Loucy (cell line): Measurements from ENCODE around the gene RTP3.

Experiments used
- CTCF ChIP-seq: fragments of 200-600 bp; sonication (generic); conservative IDR thresholded peaks from 2 replicates; pipeline ENCODE4 v1.5.1; 2014; ENCODE audit warnings: mild to moderate bottlenecking, antibody characterized with exemption, low read length
- EZH2phosphoT487 ChIP-seq: fragments of 200-600 bp; IDR thresholded peaks from 2 replicates; pipeline ENCODE4 v1.6.1; 2018; ENCODE audit warnings: antibody characterized with exemption, mild to moderate bottlenecking, moderate library complexity, borderline replicate concordance

DNA sequence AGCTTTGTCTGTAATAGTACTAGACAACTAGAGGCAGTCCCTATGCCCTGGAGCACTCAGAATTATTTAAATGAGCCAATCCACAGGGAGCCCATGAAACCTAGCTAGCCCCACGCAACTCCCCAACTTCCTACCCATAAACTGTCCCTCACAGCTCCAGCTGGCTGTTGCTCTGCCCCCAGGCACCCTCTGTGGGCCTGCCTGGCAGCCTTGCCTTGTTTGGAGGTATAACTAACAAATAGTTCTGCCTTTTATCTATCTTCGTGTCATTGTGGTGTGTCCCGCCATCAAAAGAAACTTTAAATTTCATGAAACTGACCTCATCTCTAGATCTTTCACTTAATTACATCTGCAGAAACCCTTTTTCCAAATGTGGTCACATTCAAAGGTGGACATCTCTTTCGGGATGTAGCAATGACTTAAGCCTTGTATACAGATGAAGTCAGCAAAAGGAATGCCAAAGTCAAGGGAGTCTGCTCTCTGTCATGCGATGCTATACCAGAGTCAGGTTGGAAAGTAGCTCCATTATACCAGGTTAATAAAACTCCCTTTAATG, 1.8 kb upstream of the RTP3 start:
- TF ChIP-seq CTCF (no peak), EZH2phosphoT487 (no peak)
